HG03045 (cell line): Measurements from ENCODE around the gene GPS1.
A peak's percentile ranks its signal among the peaks of the same experiment; 100 is the strongest.

Experiments used
- ATAC-seq: cut with Tn5 transposase; IDR thresholded peaks from one replicate; pipeline ENCODE4 v1.9.1; 2021; ENCODE audit warnings: mild to moderate bottlenecking, moderate library complexity; ENCODE audit not compliant: unreplicated experiment

The GPS1 gene

GRCh38 chr17:82056729-82057621 is 5.3 kb downstream of the GPS1 start:
- no peak for ATAC-seq

GRCh38 chr17:82058230-82058854 is 6.6 kb downstream of the GPS1 start:
- ATAC-seq: no peak

- no peak for ATAC-seq
Observed at GRCh38 chr17:82058855-82059249, 7.2 kb downstream of the GPS1 start.

DNA sequence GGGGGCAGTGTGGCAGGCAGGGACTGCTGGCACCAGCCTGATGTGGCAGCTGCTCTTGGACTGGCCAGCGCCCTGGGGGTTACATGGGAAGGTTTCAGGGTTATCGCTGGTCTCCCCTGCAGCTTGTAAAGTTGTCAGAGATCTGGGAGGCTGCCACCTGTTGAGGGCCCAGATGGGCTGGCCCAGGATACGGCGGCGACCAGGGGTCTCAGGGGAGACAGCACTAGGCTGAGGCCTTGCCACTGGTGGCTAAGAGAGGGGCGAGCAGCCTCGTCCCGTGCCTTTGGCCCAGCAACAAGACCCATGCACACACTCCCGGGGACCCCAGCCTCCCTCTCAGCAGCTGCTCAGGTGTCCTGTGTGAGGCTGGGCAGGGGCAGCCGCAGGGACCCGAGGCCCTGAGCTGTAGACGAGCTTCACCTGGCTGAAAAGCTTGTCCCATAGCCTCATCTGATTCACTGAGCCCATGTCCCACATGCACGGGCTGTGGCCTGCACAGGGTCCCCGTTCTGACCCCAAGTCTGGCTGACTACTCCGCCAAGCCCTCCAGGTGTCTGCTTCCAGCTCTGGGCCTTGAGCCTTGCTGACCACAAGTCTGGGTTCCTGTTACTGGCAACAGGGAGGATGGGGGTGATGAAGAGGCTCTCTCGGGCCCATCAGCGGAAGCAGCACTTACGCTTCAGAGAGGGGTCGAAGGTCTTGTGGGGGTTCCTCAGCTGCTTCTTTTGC is 7.7 kb downstream of the GPS1 start:
- ATAC-seq: no peak

DNA sequence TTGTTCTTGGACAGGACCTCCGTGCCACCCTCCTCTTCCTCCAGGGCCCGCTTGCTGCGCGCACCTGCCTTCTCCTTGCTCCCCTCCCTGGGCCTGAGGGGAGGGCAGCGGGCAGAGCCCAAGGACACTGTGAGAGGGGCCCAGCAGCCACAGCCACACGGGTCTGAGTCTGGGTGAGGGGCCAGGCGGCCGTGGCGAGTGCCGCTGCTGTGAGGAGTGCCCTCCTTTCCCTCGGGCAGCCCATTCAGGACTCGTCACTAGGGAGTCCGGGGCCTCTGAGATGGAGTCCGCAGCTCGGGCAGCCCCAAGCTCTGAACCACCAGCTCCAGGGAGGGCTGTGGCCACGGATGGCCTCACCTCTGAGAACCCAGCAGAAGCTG is 8.3 kb downstream of the GPS1 start:
- no peak for ATAC-seq

- ATAC-seq: no peak
Observed at GRCh38 chr17:82060614-82061013, 8.9 kb downstream of the GPS1 start.

DNA sequence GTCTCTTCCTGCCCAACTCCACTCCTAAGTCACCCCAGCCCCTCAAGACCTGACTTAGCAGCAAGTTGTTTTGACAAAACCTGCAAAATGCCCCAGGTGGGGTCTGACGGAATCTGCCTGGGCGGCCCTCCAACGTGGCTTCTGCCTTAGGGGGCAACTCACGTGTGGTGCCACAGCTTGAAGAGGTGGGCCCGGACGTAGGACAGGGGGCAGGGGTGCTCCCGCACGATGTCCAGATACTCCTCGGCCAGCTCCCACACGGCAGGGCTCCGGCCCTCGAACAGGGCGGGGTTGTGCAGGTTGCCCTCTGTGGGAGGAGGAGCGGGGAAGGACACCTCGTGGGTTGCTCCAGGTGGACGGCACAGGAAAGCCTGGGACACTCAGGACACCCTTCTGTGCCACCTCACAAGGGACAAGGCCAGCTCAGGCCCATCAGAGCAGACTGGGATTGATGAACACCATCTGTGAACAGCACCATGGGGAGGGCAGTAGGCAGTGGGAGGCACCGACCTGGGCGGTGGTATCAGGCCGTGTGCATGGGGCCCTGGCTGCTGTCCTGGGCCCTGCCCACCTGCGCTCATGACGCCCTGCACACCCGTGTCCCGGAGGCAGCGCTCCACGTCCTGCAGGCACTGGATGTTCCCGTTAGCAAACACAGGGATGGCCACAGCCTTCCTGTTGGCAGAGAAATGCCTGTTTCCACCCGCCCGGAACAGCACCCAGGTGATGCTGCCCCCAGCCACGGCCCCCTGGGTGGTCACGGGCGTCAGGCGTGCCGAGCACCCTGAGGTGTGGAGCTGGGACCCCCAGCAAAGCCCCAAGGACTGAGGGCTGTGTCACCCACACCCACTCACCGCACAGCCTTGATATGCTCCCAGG is 9.6 kb downstream of the GPS1 start:
- ATAC-seq: no peak

DNA sequence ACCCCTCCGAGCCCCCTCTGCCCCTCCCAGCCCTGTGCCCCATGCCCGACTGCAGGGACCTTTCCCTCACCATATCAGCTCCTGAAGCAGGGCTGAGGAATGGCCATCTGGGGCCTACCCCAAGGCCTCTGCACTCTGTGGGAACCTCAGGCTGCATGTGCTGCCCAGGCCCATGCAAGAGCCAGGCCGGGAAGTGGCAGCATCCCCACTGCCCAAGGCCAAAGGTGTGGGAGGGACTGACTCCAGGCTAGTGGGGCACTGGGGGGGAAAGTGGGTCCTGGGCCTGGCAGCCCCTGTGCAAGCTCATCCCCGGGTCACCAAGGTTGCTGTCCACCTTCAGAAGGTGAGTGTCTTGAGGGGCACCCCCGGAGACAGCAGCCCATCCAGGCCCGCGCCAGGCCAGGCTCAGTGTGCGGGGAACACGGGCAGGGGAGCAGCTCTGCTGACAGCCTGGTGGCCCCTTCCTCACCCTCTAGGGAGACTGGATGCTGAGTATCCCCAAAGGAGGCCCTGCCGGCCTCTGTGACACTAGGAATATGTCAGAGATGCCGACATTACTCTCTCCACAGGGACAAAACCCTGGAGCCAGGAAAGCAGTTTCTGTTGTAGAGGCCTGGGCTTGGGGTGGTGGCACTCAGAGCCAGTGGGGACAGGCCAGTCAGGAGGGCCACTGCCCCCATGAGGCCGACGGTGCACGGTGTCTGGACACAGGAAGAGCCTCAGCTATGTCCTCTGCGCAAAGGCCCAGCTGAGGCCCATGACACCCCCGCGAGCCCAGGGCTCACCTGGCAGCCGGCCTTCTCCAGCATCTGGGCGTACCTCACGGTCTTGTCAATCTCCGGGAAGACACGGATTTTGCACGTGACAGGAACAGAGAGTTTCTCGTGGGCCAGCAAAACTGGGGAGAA is 10.6 kb downstream of the GPS1 start:
- ATAC-seq: no peak

GRCh38 chr17:82062984-82063368 is 11.3 kb downstream of the GPS1 start:
- no peak for ATAC-seq

GRCh38 chr17:82063424-82064415 is 12.0 kb downstream of the GPS1 start:
- no peak for ATAC-seq

- no peak for ATAC-seq
Observed at GRCh38 chr17:82064433-82065192, 12.9 kb downstream of the GPS1 start.

DNA sequence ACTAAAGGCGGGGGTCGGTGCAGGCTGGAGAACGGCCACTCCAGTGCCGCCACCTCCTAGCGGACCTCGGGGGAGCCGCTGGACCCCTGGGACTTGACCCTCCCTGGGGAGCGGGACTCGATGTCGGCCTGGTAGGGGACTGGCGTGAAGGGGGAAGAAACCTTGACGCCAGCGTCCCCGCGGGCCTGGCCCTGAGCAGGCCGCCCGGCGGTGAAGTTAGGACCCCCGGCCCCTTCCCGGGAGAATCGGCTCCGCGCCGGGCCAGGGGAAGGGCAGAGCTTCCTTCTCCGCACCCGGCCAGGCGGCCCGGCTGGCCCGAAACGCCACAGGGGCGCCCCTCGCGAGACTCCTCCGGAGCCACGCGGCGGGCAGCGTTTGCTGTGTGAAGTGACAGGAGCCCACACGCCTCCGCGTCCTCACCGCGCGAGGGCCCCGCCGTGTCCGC is 13.5 kb downstream of the GPS1 start:
- ATAC-seq: no peak

DNA sequence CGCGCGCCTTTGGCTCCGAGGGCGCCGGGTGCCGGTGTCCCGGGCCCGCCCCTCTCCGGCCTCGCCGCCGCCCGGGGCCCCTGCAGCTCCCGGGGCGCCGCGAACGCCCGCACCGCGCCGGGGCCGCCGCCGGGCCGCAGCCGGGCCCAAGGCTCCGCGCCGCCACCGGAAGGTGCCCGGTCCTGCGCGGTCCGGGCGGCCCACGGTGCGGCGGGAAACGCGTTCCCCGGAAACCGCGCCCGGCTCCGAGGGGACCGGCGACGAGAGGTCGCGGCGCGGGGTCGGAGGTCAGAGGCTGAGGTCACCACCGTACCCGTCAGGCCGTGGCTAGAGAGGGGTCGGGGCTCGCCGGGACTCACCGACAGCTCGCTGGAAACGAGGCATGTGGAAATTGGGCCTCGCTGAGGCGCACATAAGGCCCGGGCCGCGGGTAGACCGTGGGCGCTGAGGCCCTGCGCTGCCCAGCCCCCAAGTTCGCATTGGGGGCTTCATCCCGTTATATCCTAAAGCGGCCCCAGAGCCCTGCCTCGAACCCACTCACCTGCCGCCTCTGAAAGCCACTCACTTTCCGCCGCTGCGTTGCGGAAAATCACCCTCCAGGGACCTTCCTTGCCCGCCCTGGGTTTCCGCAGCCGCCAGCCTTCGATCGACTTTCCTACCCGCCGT is 14.1 kb downstream of the GPS1 start, which contains the start of gene DUS1L:
Gene DUS1L (minus strand): TSS at position 167 of the 666 bp plus-strand sequence. CDS start 745 bp downstream, outside the sequence.
- ATAC-seq: peak; percentile 65

DNA sequence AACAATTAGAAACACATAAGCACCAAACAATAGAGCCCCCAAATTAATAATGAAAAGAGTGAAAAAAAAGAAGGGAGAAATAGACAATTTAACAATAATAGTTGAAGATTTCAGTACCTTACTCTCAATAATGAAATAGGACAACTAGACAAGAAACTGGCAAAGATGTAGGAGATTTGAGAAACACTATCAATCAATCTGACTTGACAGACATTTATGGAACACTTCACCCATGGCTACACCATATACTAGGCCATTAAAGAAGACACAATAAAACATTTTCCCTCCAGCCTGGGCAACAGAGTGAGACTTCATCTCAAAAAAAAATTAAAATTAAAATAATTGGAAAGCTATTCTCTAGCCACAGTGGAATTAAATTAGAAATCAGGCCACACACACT is 18.9 kb downstream of the GPS1 start:
- no peak for ATAC-seq

DNA sequence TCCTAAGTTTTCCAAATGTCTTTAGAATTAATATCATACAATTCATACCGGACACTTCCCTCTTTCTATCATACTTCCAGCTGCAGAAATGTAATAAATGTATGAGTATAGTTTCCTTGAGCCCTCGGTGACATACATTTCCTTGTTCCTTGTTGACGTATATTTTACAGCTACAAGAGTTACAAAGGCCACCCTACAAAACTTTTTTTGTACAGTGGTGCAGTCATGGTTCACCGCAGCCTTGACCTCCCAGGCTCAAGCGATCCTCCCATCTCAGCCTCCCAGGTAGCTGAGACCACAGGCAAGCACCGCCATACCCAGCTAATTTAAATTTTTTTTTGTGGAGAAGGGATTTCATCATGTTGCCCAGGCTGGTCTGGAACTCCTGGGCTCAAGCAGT is 21.1 kb downstream of the GPS1 start:
- ATAC-seq: no peak

DNA sequence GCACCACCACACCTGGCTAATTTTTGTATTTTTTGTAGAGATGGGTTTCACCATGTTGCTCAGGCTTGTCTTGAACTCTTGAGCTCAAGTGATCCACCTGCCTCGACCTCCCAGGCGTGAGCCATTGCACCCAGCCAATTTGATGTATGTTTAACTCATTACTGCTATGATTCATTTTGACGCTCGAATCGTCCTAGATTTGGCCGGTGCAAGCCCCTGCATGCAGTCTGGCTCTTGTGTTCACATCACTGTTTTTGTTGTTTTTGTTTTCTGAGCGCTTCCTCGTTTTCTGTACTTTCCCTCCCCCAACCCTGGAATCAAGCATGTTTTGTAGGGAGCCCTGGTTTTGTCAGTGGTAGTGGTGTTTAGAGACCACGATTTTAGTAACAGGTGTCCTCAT is 21.7 kb downstream of the GPS1 start:
- ATAC-seq: no peak
